Activated CD4-positive, alpha-beta T cell treated with anti-CD3 and anti-CD28 coated beads, Interleukin-2, amount 10 ng/mL, durations not matched to agents 7 days and 5 days (primary cell): ENCODE data around the gene BCL11B. TPM values are rescaled to one million over a fixed set of nuclear protein-coding genes. Genes with fewer than 3 reads are reported as not detected.

Experiments
- CTCF ChIA-PET: fragments of 350-600 bp; sonication (Branson Sonifier 250); formaldehyde crosslinking; loops from one replicate; lab custom pipeline; 2021; ENCODE audit warnings: antibody characterized with exemption; lab: Charles Lee
- POLR2A ChIA-PET: fragments of 350-600 bp; sonication (Branson Sonifier 250); formaldehyde crosslinking; loops from one replicate; lab custom pipeline; 2021; ENCODE audit warnings: antibody characterized with exemption; lab: Charles Lee
- DNase-seq: peaks from one replicate; pipeline ENCODE4 v3.0.0-alpha.2; 2020
- H3K27ac Mint-ChIP-seq: one replicate; pipeline ENCODE4 v1.8.0; 2021; ENCODE audit warnings: mild to moderate bottlenecking, moderate library complexity, mixed read lengths
- H3K27me3 Mint-ChIP-seq: one replicate; pipeline ENCODE4 v1.8.0; 2021; ENCODE audit warnings: mixed read lengths
- H3K36me3 Mint-ChIP-seq: one replicate; pipeline ENCODE4 v1.8.0; 2021; ENCODE audit warnings: low read depth, mixed read lengths
- H3K4me1 Mint-ChIP-seq: one replicate; pipeline ENCODE4 v1.8.0; 2021; ENCODE audit warnings: mixed read lengths
- H3K4me3 Mint-ChIP-seq: one replicate; pipeline ENCODE4 v1.8.0; 2021; ENCODE audit warnings: mild to moderate bottlenecking, moderate library complexity, mixed read lengths
- H3K9me3 Mint-ChIP-seq: one replicate; pipeline ENCODE4 v1.8.0; 2021; ENCODE audit warnings: mixed read lengths
- total RNA-seq, 2 experiments: library from RNA; stranded (reverse); gene quantifications; one replicate each; pipeline ENCODE4 v1.2.3, GENCODE V29; 2021

BCL11B gene
- total RNA-seq, 2 experiments from 2014 or later, result 115 to 116 TPM

DNA sequence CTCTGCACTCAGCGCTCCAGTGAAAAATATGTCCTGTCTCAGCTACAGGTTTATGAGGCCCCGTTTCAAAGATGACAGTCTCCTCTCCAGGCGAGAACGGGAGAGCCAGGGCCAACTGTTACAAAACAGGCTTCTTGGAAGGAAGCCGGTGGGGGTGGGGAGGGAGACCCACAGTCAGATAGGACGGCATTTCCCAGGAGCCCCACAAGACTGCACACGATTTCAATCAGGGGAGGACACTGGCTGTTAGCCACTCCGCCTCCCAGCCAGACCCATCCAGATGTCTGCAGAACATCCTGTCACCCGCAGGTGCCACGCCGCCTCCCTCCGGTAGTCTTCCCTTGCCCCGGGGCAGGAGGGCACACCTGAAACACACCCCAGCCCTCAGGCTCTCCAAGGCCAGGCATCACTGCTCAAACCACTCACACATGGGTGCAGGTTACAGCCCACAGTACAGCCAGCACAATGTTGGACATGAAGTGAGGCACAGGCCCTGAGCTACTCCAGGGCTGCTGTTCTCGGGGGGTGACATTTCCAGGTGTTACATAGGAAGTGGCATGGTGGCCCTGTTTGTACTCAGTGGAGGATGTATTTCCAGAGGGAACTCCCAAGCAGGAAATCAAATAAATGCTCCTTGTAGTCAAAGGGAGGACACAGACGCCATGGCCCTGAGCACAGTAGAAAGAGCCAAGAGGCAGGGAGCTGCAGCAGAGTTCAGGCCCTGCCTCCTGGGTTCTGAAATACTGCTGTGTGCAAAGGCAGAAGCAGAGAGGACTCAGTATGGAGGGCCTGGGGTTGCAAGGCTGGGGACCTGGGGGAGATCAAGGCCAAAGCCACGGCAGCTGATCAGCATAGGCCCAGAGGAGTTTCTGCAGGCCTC is 138.1 kb downstream of the BCL11B start:
- DNase-seq, result no peak
- Mint-ChIP-seq H3K4me1 (peaks cover 25% of the 10 kb centered on the region), H3K27ac (no peak overlapping the region), H3K27me3 (no peaks in the 10 kb centered on the region), H3K4me3 (no peak overlapping the region), H3K36me3 (no peaks in the 10 kb centered on the region), H3K9me3 (no peaks in the 10 kb centered on the region)
- CTCF ChIA-PET, result no interaction called here
- POLR2A ChIA-PET, result no interaction called here

DNA sequence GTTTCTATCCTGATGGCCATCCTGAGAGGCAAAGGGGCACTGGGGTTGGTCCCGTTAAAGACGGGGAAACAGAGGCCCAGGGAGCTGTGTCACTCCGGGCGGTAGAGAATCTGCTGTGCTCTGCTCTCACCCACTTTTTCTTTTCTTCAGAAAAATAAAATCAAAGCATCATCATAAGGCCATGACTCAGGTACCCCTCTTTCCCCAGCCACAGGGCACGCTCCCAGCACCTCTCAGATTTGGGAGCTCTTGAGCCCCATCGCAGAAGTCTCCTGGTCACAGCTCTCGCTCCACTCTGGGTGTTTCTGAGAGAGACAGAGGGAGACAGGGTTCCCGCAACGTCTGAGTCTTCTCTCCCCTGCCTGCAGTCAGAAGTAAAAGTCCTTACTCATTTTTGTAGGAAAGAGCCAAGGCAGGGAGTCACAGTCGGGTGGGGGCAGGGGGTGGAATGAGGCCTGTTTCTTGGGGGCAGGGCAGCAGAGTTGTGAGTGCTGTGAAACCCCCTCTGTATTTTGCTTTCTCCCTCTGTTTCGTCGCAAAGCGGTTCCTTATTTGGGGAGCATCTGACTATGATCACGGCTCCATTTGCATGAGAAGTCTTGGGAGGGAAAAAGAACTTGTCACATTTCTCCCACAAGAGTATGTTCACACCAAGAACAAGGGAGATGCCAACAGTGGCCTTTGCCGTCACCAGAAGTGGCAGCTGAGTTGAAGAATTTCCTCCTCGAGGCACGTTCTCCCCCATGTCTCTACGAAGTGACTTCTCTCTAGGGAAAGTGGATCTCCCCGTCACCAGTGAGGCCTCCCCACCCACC is 139.0 kb downstream of the BCL11B start:
- ChIA-PET POLR2A (interaction anchor here (0.6 kb wide), 1 partner anchor 1676 kb away, joined by 3 read pairs; no protein-coding TSS in a partner anchor), CTCF (no interaction called here)
- H3K4me1 Mint-ChIP-seq, result peaks cover 21% of the 10 kb centered on the region
- no peak overlapping the region for H3K27ac Mint-ChIP-seq
- H3K4me3 Mint-ChIP-seq, result no peak overlapping the region
- no peak for DNase-seq
- no peaks in the 10 kb centered on the region for H3K9me3 Mint-ChIP-seq
- H3K36me3 Mint-ChIP-seq, result no peaks in the 10 kb centered on the region
- H3K27me3 Mint-ChIP-seq, result no peaks in the 10 kb centered on the region

DNA sequence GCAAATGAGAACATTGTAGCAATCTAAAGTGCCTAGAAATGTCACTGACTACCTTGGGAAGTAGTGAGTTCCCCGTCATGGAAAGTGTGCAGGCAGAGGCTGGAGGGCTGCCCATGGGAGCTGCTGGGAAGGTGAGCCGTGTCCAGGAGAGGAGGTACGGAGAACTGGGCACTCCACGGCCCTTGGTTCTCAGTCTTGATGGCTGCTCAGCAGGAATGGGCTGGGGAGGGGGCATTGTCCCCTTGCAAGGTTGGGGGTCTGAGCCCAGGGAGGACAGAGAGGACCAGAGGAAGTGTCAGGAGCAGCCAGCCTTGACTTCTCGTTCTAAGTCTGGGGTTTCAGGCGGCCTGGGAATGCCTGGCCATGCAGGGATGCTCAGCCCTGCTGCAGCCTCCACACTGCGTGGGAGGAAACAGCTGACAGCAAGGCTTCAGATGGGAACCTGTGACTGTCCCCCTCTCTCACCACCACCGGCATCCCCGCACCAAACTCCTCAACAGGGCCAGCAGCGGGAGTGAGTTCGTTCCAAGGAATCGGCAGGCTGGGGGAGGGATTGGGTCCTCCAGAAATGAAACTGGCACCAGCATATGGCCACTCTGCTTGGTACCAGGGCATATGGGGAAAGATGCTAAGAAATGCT is 140.2 kb downstream of the BCL11B start:
- CTCF ChIA-PET, result no interaction called here
- H3K9me3 Mint-ChIP-seq, result no peaks in the 10 kb centered on the region
- no peak for DNase-seq
- H3K27me3 Mint-ChIP-seq, result no peaks in the 10 kb centered on the region
- H3K4me1 Mint-ChIP-seq, result peaks cover 12% of the 10 kb centered on the region
- no peak overlapping the region for H3K4me3 Mint-ChIP-seq
- H3K27ac Mint-ChIP-seq, result no peak overlapping the region
- POLR2A ChIA-PET, result no interaction called here
- no peaks in the 10 kb centered on the region for H3K36me3 Mint-ChIP-seq

DNA sequence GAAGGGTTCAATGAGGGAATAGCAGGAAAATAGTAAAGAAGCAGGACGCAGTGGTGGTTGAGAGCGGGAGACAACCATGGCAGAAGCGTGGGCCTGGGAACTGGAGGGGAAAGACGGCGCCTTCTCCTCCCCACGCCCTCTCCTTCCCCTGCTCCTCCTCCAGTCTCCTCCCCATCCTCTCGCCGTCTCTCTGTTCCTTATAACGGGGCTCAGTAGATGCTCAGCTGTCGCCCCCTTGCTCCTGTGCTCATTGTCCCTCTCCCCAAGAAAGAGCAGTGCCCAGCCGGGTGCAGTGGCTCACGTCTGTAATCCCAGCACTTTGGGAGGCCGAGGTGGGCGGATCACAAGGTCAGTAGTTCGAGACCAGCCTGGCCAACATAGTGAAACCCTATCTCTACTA is 142.0 kb downstream of the BCL11B start:
- no peaks in the 10 kb centered on the region for H3K36me3 Mint-ChIP-seq
- no peak overlapping the region for H3K4me3 Mint-ChIP-seq
- H3K27me3 Mint-ChIP-seq, result no peaks in the 10 kb centered on the region
- no peaks in the 10 kb centered on the region for H3K9me3 Mint-ChIP-seq
- peaks cover 12% of the 10 kb centered on the region for H3K4me1 Mint-ChIP-seq
- POLR2A ChIA-PET, result no interaction called here
- DNase-seq, result no peak
- H3K27ac Mint-ChIP-seq, result no peak overlapping the region
- CTCF ChIA-PET, result interaction anchor here (1.1 kb wide), 1 partner anchor 211 kb away, joined by 3 read pairs; no protein-coding TSS in a partner anchor

DNA sequence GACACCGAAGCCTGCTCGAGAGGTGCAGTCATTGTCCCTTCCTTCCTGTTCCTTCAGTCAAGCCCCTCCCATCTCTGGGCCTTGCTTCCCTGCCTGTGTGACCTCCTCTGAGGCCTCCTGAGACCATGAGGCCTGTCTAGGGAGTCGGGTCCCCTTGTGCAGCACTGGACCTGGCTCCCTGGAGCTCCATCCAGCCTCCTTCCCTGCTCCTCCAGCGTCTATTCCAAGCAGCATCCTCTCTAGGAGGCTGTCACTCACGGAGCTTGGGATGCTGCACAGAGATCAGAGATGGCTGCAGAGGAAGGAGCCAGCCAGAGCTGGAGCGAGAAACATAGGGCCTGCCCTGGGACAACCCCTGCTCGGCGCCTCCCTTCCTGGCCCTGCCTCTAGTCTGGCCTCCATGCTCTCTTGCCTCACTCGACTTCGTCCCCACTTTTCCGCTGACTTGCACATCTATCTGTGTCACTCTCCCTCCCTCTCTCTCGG is 142.7 kb downstream of the BCL11B start:
- Mint-ChIP-seq H3K4me3 (no peak overlapping the region), H3K9me3 (no peaks in the 10 kb centered on the region), H3K4me1 (peaks cover 12% of the 10 kb centered on the region), H3K36me3 (no peaks in the 10 kb centered on the region), H3K27ac (no peak overlapping the region), H3K27me3 (no peaks in the 10 kb centered on the region)
- POLR2A ChIA-PET, result no interaction called here
- no peak for DNase-seq
- CTCF ChIA-PET, result interaction anchor here (1.1 kb wide), 1 partner anchor 210 kb away, joined by 3 read pairs; no protein-coding TSS in a partner anchor

DNA sequence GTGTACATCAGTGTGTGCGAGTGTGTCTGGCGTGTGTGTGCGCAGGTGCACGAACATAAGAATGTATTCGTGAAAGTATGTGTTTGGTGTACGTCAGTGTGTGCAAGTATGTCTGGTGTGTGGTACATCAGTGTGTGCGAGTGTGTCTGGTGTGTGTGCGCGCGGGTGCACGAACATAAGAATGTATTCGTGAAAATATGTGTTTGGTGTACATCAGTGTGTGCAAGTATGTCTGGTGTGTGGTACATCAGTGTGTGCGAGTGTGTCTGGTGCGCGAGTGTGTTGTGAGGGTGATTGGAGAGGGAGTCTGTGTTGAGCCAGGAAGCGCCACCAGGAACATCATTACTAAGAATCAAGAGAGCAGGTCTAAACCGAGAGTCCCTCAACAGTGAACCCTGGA is 143.8 kb downstream of the BCL11B start:
- Mint-ChIP-seq H3K27ac (no peak overlapping the region), H3K4me3 (no peak overlapping the region), H3K36me3 (no peaks in the 10 kb centered on the region), H3K4me1 (peaks cover 8% of the 10 kb centered on the region), H3K27me3 (no peaks in the 10 kb centered on the region), H3K9me3 (no peaks in the 10 kb centered on the region)
- CTCF ChIA-PET, result no interaction called here
- POLR2A ChIA-PET, result no interaction called here
- DNase-seq, result no peak

DNA sequence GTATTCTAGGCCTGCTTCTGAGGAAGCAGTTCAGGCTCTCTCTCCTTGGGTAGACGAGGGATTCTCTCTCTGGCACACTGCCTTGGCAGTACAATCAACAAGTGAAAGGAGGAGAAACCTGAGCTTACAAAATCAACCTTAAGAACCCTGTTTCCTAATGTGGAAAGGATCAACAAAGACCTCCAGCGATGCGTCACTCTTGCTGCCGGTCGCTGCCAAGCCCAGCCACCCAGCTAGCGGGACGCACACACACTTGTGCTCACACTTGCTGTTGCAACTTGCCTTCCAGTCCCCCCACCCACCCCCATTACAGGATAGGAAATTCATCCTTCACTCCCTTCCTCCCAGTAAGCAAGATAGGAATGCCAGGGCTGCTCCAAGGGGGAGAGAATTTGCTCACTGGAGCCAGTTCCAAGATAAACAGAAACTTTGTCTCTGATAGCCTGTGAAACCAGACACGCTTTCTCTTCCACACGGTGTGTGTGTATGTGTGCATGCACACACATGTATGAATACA is 144.3 kb downstream of the BCL11B start:
- Mint-ChIP-seq H3K9me3 (no peaks in the 10 kb centered on the region), H3K27me3 (no peaks in the 10 kb centered on the region), H3K36me3 (no peaks in the 10 kb centered on the region), H3K4me1 (peaks cover 8% of the 10 kb centered on the region), H3K27ac (no peak overlapping the region), H3K4me3 (no peak overlapping the region)
- CTCF ChIA-PET, result no interaction called here
- POLR2A ChIA-PET, result no interaction called here
- DNase-seq, result no peak

GRCh38 chr14:99125616-99126431 is 146.2 kb downstream of the BCL11B start:
- Mint-ChIP-seq H3K9me3 (no peaks in the 10 kb centered on the region), H3K4me3 (no peak overlapping the region), H3K27me3 (no peaks in the 10 kb centered on the region), H3K27ac (no peak overlapping the region), H3K4me1 (peaks cover 8% of the 10 kb centered on the region), H3K36me3 (no peaks in the 10 kb centered on the region)
- DNase-seq, result no peak
- ChIA-PET POLR2A (no interaction called here), CTCF (interaction anchor here (0.6 to 1.1 kb wide), 2 partner anchors 86 to 1636 kb away, joined by 3 to 4 read pairs; no protein-coding TSS in a partner anchor)

GRCh38 chr14:99125113-99125512 is 146.9 kb downstream of the BCL11B start:
- POLR2A ChIA-PET, result no interaction called here

GRCh38 chr14:99124482-99125105 is 147.4 kb downstream of the BCL11B start:
- H3K9me3 Mint-ChIP-seq, result no peaks in the 10 kb centered on the region
- H3K27me3 Mint-ChIP-seq, result no peaks in the 10 kb centered on the region
- ChIA-PET CTCF (interaction anchor here (0.6 kb wide), 1 partner anchor 10 kb away, joined by 4 read pairs; no protein-coding TSS in a partner anchor), POLR2A (no interaction called here)
- H3K36me3 Mint-ChIP-seq, result no peaks in the 10 kb centered on the region
- H3K27ac Mint-ChIP-seq, result no peak overlapping the region
- H3K4me3 Mint-ChIP-seq, result no peak overlapping the region
- DNase-seq, result no peak
- peaks cover 5% of the 10 kb centered on the region for H3K4me1 Mint-ChIP-seq

More at GRCh38 chr14:99125113-99125512, 146.9 kb downstream of the BCL11B start:
- Mint-ChIP-seq H3K4me3 (no peak overlapping the region), H3K27ac (no peak overlapping the region), H3K27me3 (no peaks in the 10 kb centered on the region), H3K4me1 (peaks cover 8% of the 10 kb centered on the region), H3K9me3 (no peaks in the 10 kb centered on the region), H3K36me3 (no peaks in the 10 kb centered on the region)
- CTCF ChIA-PET, result no interaction called here
- no peak for DNase-seq

DNA sequence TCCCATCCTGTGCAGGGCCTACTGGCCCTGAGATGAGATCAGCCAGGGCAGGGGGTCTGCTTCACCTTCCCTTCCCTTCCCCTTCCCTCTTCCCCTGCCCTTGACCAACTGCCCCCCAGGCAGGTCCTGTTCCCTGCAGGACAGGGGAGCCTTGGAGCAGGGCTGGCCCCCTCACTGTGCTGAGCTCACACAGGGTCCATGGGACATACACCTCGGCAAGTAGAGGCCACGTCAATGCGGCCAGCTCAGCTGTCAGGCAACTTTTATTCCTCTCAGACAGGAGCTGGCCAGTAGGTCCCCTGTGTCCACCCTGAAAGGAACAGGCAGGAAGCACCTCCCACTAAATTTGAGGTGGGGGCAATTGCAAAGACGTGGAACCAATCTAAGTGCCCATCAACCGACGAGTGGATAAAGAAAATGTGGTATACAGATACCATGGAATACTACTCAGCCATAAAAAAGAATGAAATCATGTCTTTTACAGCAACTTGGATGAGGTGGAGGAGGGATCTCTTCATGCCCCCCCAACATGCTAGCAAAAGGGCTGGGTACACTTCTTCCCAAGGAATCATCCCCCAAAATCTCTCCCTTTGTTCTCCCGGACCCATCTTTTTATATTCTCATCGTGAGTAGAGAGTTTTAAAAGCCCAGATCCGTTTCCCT is 148.7 kb downstream of the BCL11B start:
- Mint-ChIP-seq H3K4me3 (no peak overlapping the region), H3K27me3 (no peaks in the 10 kb centered on the region), H3K9me3 (no peaks in the 10 kb centered on the region), H3K27ac (no peak overlapping the region), H3K36me3 (no peaks in the 10 kb centered on the region), H3K4me1 (peaks cover 3% of the 10 kb centered on the region)
- POLR2A ChIA-PET, result no interaction called here
- no peak for DNase-seq
- CTCF ChIA-PET, result no interaction called here
